Measurements from ENCODE around the gene C1QTNF8. TPM values are rescaled to one million over a fixed set of nuclear protein-coding genes. Genes with fewer than 3 reads are reported as not detected.

The C1QTNF8 gene
- total and polyA plus RNA-seq, 4 donors: 0.08 to 0.74 TPM; not detected in 2

GRCh38 chr16:1039762-1040161, 56.3 kb downstream of the C1QTNF8 start:
- Histone ChIP-seq H3K4me3 (no peak overlapping the region), H3K9me3 (ENCODE audit: control insufficient read depth in 4 of 4, insufficient read depth in 3 of 4, low read length in 3 of 4) (peaks cover 0 to 11% (median 0%) of the 10 kb centered on the region in 4 donors), H3K27me3 (ENCODE audit: control insufficient read depth in 3 of 3, insufficient read depth in 3 of 3, low read length in 2 of 3) (peaks cover 0 to 17% (median 0%) of the 10 kb centered on the region in 3 donors), H3K36me3 (ENCODE audit: control insufficient read depth in 4 of 4, insufficient read depth in 4 of 4, low read length in 4 of 4) (no peaks in the 10 kb centered on the region), H3K9ac (ENCODE audit: insufficient read depth in 1 of 2, low read length in 2 of 2) (no peak overlapping the region), H3K4me1 (ENCODE audit: control insufficient read depth in 5 of 5, insufficient read depth in 5 of 5, low read length in 5 of 5) (peaks cover 0 to 35% (median 0%) of the 10 kb centered on the region in 5 donors), H3K27ac (ENCODE audit: low read depth in 1 of 2, low read length in 1 of 2) (no peak overlapping the region)
- ATAC-seq (ENCODE audit: insufficient read depth, low FRiP score): no peak
- no peak for TF ChIP-seq CTCF (IDR thresholded peaks at IDR 0.05; ENCODE audit: control extremely low read depth, extremely low read depth)
- 71 to 81% methylated on average over 11 of the region's 11 CpGs for WGBS, 2 donors
- DNase-seq: no peak

GRCh38 chr16:1038932-1039331, 57.1 kb downstream of the C1QTNF8 start:
- Histone ChIP-seq H3K36me3 (ENCODE audit: control insufficient read depth in 4 of 4, insufficient read depth in 4 of 4, low read length in 4 of 4) (no peaks in the 10 kb centered on the region), H3K4me3 (no peak overlapping the region), H3K27me3 (ENCODE audit: control insufficient read depth in 3 of 3, insufficient read depth in 3 of 3, low read length in 2 of 3) (peaks cover 0 to 9% (median 0%) of the 10 kb centered on the region in 3 donors), H3K9me3 (ENCODE audit: control insufficient read depth in 4 of 4, insufficient read depth in 3 of 4, low read length in 3 of 4) (peaks cover 0 to 11% (median 0%) of the 10 kb centered on the region in 4 donors), H3K9ac (ENCODE audit: insufficient read depth in 1 of 2, low read length in 2 of 2) (no peak overlapping the region), H3K27ac (ENCODE audit: low read depth in 1 of 2, low read length in 1 of 2) (no peak overlapping the region), H3K4me1 (ENCODE audit: control insufficient read depth in 5 of 5, insufficient read depth in 5 of 5, low read length in 5 of 5) (peaks cover 0 to 38% (median 0%) of the 10 kb centered on the region in 5 donors)
- no peak for ATAC-seq (ENCODE audit: insufficient read depth, low FRiP score)
- TF ChIP-seq CTCF (IDR thresholded peaks at IDR 0.05; ENCODE audit: control extremely low read depth, extremely low read depth): no peak
- no peak for DNase-seq
- WGBS, 2 donors: 84 to 90% methylated on average over 12 of the region's 12 CpGs

Other genes with a start within 250 kb of the C1QTNF8 start
- 10 to 100 TPM; 22.1 to 23.7 TPM for gene LMF1, start 125.3 kb downstream of the C1QTNF8 start, total RNA-seq
- gene LMF1, start 125.3 kb downstream of the C1QTNF8 start, polyA plus RNA-seq: 10 to 100 TPM in 1 of 2 donors, 1 to 10 TPM in 1; 9.1 to 19.0 TPM
- 1 to 10 TPM in 1 of 2 donors, under 1 TPM in 1; 0.40 to 4.0 TPM for gene SOX8, start 114.5 kb downstream of the C1QTNF8 start, total RNA-seq
- gene SOX8, start 114.5 kb downstream of the C1QTNF8 start, polyA plus RNA-seq: under 1 TPM; 0.33 to 0.39 TPM
- gene SSTR5, start 23.5 kb downstream of the C1QTNF8 start, total RNA-seq: under 1 TPM in 1 of 2 donors, not detected in 1; 0.23 TPM
- not detected for gene SSTR5, start 23.5 kb downstream of the C1QTNF8 start, polyA plus RNA-seq
- 10 to 100 TPM in 1 of 2 donors, 1 to 10 TPM in 1; 5.0 to 10.3 TPM for gene CACNA1H, start 56.9 kb upstream of the C1QTNF8 start, total RNA-seq
- 1 to 10 TPM; 6.3 to 7.1 TPM for gene CACNA1H, start 56.9 kb upstream of the C1QTNF8 start, polyA plus RNA-seq
- 1 to 10 TPM in 1 of 2 donors, not detected in 1; 2.9 TPM for gene TPSG1, start 129.0 kb upstream of the C1QTNF8 start, total RNA-seq
- under 1 TPM; 0.03 to 0.71 TPM for gene TPSG1, start 129.0 kb upstream of the C1QTNF8 start, polyA plus RNA-seq
- 100 to 1,000 TPM in 1 of 2 donors, under 1 TPM in 1; 0.46 to 154 TPM for gene TPSB2, start 133.9 kb upstream of the C1QTNF8 start, total RNA-seq
- gene TPSB2, start 133.9 kb upstream of the C1QTNF8 start, polyA plus RNA-seq: 10 to 100 TPM; 12.9 to 91.5 TPM
- 100 to 1,000 TPM in 1 of 2 donors, not detected in 1; 129 TPM for gene TPSAB1, start 144.5 kb upstream of the C1QTNF8 start, total RNA-seq
- 10 to 100 TPM; 10.1 to 89.3 TPM for gene TPSAB1, start 144.5 kb upstream of the C1QTNF8 start, polyA plus RNA-seq
- gene TPSD1, start 159.8 kb upstream of the C1QTNF8 start, total RNA-seq: 1 to 10 TPM in 1 of 2 donors, not detected in 1; 7.0 TPM
- gene TPSD1, start 159.8 kb upstream of the C1QTNF8 start, polyA plus RNA-seq: 1 to 10 TPM in 1 of 2 donors, under 1 TPM in 1; 0.54 to 2.9 TPM
- 10 to 100 TPM; 91.2 to 96.8 TPM for gene UBE2I, start 213.4 kb upstream of the C1QTNF8 start, total RNA-seq
- gene UBE2I, start 213.4 kb upstream of the C1QTNF8 start, polyA plus RNA-seq: 10 to 100 TPM; 63.9 to 71.7 TPM
- 10 to 100 TPM; 15.9 to 46.6 TPM for gene BAIAP3, start 237.4 kb upstream of the C1QTNF8 start, total RNA-seq
- gene BAIAP3, start 237.4 kb upstream of the C1QTNF8 start, polyA plus RNA-seq: 1 to 10 TPM; 4.5 to 7.9 TPM